Measurements from ENCODE around the gene PTPRF.

Gene PTPRF

GRCh38 chr1:43620956-43621355 lies 90.3 kb downstream of the PTPRF start:
- no peaks in the 10 kb centered on the region for H3K79me1 ChIP-seq (ENCODE audit: low read depth, low read length)
- no peak overlapping the region for H2BK5ac ChIP-seq (ENCODE audit: low read length)
- no CpG with 5 or more reads among the region's 16 CpGs for WGBS, 2 donors (ENCODE audit: extremely low coverage in 2 of 2, insufficient read length in 2 of 2, insufficient replicate concordance in 1 of 2)
- no peak overlapping the region for H3K14ac ChIP-seq (ENCODE audit: low read length)
- H3K18ac ChIP-seq (ENCODE audit: low read length) = no peak overlapping the region
- H3K23ac ChIP-seq (ENCODE audit: low read depth, low read length, poor library complexity) = peak overlapping the region; percentile 55
- no peak overlapping the region for H2BK120ac ChIP-seq (ENCODE audit: low read depth, low read length)
- no peak overlapping the region for H2BK12ac ChIP-seq (ENCODE audit: low read length)
- H3K9me3 ChIP-seq (replicated peaks in 1 of 2; ENCODE audit: control insufficient read depth in 2 of 2, insufficient read depth in 1 of 2, low read depth in 1 of 2, low read length in 2 of 2) = no peaks in the 10 kb centered on the region
- H3K4me2 ChIP-seq (ENCODE audit: insufficient read depth, low read length, poor library complexity, severe bottlenecking) = no peak overlapping the region
- DNase-seq (ENCODE audit: low spot score) = no peak
- H2BK15ac ChIP-seq (ENCODE audit: low read length) = no peak overlapping the region
- H4K8ac ChIP-seq (ENCODE audit: low read depth, low read length) = no peak overlapping the region
- H3K4me3 ChIP-seq (ENCODE audit: low read length in 2 of 2) = no peak overlapping the region
- H3K36me3 ChIP-seq (replicated peaks in 1 of 2; ENCODE audit: control insufficient read depth in 2 of 2, insufficient read depth in 2 of 2, low read length in 2 of 2) = peaks cover 65 to 81% of the 10 kb centered on the region in 2 donors
- H2AFZ ChIP-seq (ENCODE audit: low read length) = no peak overlapping the region
- H2AK5ac ChIP-seq (ENCODE audit: low read depth, low read length) = no peak overlapping the region
- no peaks in the 10 kb centered on the region for H3K4me1 ChIP-seq (ENCODE audit: control insufficient read depth in 2 of 2, insufficient read depth in 1 of 2, low read depth in 1 of 2, low read length in 2 of 2)
- H3K27me3 ChIP-seq (ENCODE audit: control insufficient read depth in 3 of 3, insufficient read depth in 3 of 3, low read depth in 1 of 3, low read length in 3 of 3) = no peaks in the 10 kb centered on the region
- no peak overlapping the region for H4K91ac ChIP-seq (ENCODE audit: low read depth, low read length, poor library complexity)
- no peak overlapping the region for H3K4ac ChIP-seq (ENCODE audit: low read length)
- H3K9ac ChIP-seq (ENCODE audit: low read depth, low read length, poor library complexity) = no peak overlapping the region
- H3K27ac ChIP-seq (replicated peaks; ENCODE audit: low read length) = no peak overlapping the region

GRCh38 chr1:43621386-43621785 lies 90.7 kb downstream of the PTPRF start:
- H3K4me3 ChIP-seq (ENCODE audit: low read length in 2 of 2) = no peak overlapping the region
- H2AFZ ChIP-seq (ENCODE audit: low read length) = no peak overlapping the region
- no peak overlapping the region for H4K91ac ChIP-seq (ENCODE audit: low read depth, low read length, poor library complexity)
- H2BK15ac ChIP-seq (ENCODE audit: low read length) = no peak overlapping the region
- H3K9me3 ChIP-seq (replicated peaks in 1 of 2; ENCODE audit: control insufficient read depth in 2 of 2, insufficient read depth in 1 of 2, low read depth in 1 of 2, low read length in 2 of 2) = no peaks in the 10 kb centered on the region
- H2BK12ac ChIP-seq (ENCODE audit: low read length) = no peak overlapping the region
- no peaks in the 10 kb centered on the region for H3K4me1 ChIP-seq (ENCODE audit: control insufficient read depth in 2 of 2, insufficient read depth in 1 of 2, low read depth in 1 of 2, low read length in 2 of 2)
- no peak overlapping the region for H4K8ac ChIP-seq (ENCODE audit: low read depth, low read length)
- no peak overlapping the region for H3K14ac ChIP-seq (ENCODE audit: low read length)
- H3K23ac ChIP-seq (ENCODE audit: low read depth, low read length, poor library complexity) = peak overlapping the region; percentile 87
- no peak overlapping the region for H2AK5ac ChIP-seq (ENCODE audit: low read depth, low read length)
- H3K4me2 ChIP-seq (ENCODE audit: insufficient read depth, low read length, poor library complexity, severe bottlenecking) = no peak overlapping the region
- H2BK120ac ChIP-seq (ENCODE audit: low read depth, low read length) = no peak overlapping the region
- no peak overlapping the region for H3K9ac ChIP-seq (ENCODE audit: low read depth, low read length, poor library complexity)
- H3K79me1 ChIP-seq (ENCODE audit: low read depth, low read length) = no peaks in the 10 kb centered on the region
- no peak overlapping the region for H2BK5ac ChIP-seq (ENCODE audit: low read length)
- no peaks in the 10 kb centered on the region for H3K27me3 ChIP-seq (ENCODE audit: control insufficient read depth in 3 of 3, insufficient read depth in 3 of 3, low read depth in 1 of 3, low read length in 3 of 3)
- H3K27ac ChIP-seq (replicated peaks; ENCODE audit: low read length) = no peak overlapping the region
- no peak overlapping the region for H3K4ac ChIP-seq (ENCODE audit: low read length)
- WGBS, 2 donors (ENCODE audit: extremely low coverage in 2 of 2, insufficient read length in 2 of 2, insufficient replicate concordance in 1 of 2) = no CpG with 5 or more reads among the region's 3 CpGs
- H3K36me3 ChIP-seq (replicated peaks in 1 of 2; ENCODE audit: control insufficient read depth in 2 of 2, insufficient read depth in 2 of 2, low read length in 2 of 2) = peaks cover 62 to 77% of the 10 kb centered on the region in 2 donors
- DNase-seq (ENCODE audit: low spot score) = no peak
- H3K18ac ChIP-seq (ENCODE audit: low read length) = no peak overlapping the region

DNA sequence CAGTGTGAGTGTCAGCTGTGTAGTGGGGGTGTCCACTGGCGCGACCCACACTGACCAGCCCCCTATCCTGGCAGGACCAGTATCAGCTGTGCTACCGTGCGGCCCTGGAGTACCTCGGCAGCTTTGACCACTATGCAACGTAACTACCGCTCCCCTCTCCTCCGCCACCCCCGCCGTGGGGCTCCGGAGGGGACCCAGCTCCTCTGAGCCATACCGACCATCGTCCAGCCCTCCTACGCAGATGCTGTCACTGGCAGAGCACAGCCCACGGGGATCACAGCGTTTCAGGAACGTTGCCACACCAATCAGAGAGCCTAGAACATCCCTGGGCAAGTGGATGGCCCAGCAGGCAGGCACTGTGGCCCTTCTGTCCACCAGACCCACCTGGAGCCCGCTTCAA lies 91.2 kb downstream of the PTPRF start:
- Histone ChIP-seq H3K4ac (ENCODE audit: low read length) (no peak overlapping the region), H3K4me3 (ENCODE audit: low read length in 2 of 2) (no peak overlapping the region), H2BK12ac (ENCODE audit: low read length) (no peak overlapping the region), H2BK5ac (ENCODE audit: low read length) (no peak overlapping the region), H3K79me1 (ENCODE audit: low read depth, low read length) (no peaks in the 10 kb centered on the region), H2BK15ac (ENCODE audit: low read length) (no peak overlapping the region), H2BK120ac (ENCODE audit: low read depth, low read length) (no peak overlapping the region), H3K4me1 (ENCODE audit: control insufficient read depth in 2 of 2, insufficient read depth in 1 of 2, low read depth in 1 of 2, low read length in 2 of 2) (no peaks in the 10 kb centered on the region), H3K4me2 (ENCODE audit: insufficient read depth, low read length, poor library complexity, severe bottlenecking) (no peak overlapping the region), H3K9me3 (replicated peaks in 1 of 2; ENCODE audit: control insufficient read depth in 2 of 2, insufficient read depth in 1 of 2, low read depth in 1 of 2, low read length in 2 of 2) (no peaks in the 10 kb centered on the region), H3K27ac (replicated peaks; ENCODE audit: low read length) (no peak overlapping the region), H3K36me3 (replicated peaks in 1 of 2; ENCODE audit: control insufficient read depth in 2 of 2, insufficient read depth in 2 of 2, low read length in 2 of 2) (peaks cover 60 to 73% of the 10 kb centered on the region in 2 donors), H4K8ac (ENCODE audit: low read depth, low read length) (no peak overlapping the region), H2AK5ac (ENCODE audit: low read depth, low read length) (no peak overlapping the region), H2AFZ (ENCODE audit: low read length) (no peak overlapping the region), H3K14ac (ENCODE audit: low read length) (no peak overlapping the region), H3K23ac (ENCODE audit: low read depth, low read length, poor library complexity) (peak overlapping the region; percentile 87), H4K91ac (ENCODE audit: low read depth, low read length, poor library complexity) (no peak overlapping the region), H3K27me3 (ENCODE audit: control insufficient read depth in 3 of 3, insufficient read depth in 3 of 3, low read depth in 1 of 3, low read length in 3 of 3) (no peaks in the 10 kb centered on the region), H3K18ac (ENCODE audit: low read length) (no peak overlapping the region), H3K9ac (ENCODE audit: low read depth, low read length, poor library complexity) (no peak overlapping the region)
- no CpG with 5 or more reads among the region's 18 CpGs for WGBS, 2 donors (ENCODE audit: extremely low coverage in 2 of 2, insufficient read length in 2 of 2, insufficient replicate concordance in 1 of 2)
- DNase-seq (ENCODE audit: low spot score) = no peak

GRCh38 chr1:43622471-43622870 lies 91.8 kb downstream of the PTPRF start:
- Histone ChIP-seq H2BK15ac (ENCODE audit: low read length) (no peak overlapping the region), H3K4me3 (ENCODE audit: low read length in 2 of 2) (no peak overlapping the region), H3K23ac (ENCODE audit: low read depth, low read length, poor library complexity) (no peak overlapping the region), H3K14ac (ENCODE audit: low read length) (no peak overlapping the region), H4K91ac (ENCODE audit: low read depth, low read length, poor library complexity) (no peak overlapping the region), H2BK12ac (ENCODE audit: low read length) (no peak overlapping the region), H2AFZ (ENCODE audit: low read length) (no peak overlapping the region), H2AK5ac (ENCODE audit: low read depth, low read length) (no peak overlapping the region), H2BK5ac (ENCODE audit: low read length) (no peak overlapping the region), H3K79me1 (ENCODE audit: low read depth, low read length) (no peaks in the 10 kb centered on the region), H3K27ac (replicated peaks; ENCODE audit: low read length) (no peak overlapping the region), H3K4ac (ENCODE audit: low read length) (no peak overlapping the region), H3K9ac (ENCODE audit: low read depth, low read length, poor library complexity) (no peak overlapping the region), H3K27me3 (ENCODE audit: control insufficient read depth in 3 of 3, insufficient read depth in 3 of 3, low read depth in 1 of 3, low read length in 3 of 3) (no peaks in the 10 kb centered on the region), H4K8ac (ENCODE audit: low read depth, low read length) (no peak overlapping the region), H3K9me3 (replicated peaks in 1 of 2; ENCODE audit: control insufficient read depth in 2 of 2, insufficient read depth in 1 of 2, low read depth in 1 of 2, low read length in 2 of 2) (no peaks in the 10 kb centered on the region), H3K4me2 (ENCODE audit: insufficient read depth, low read length, poor library complexity, severe bottlenecking) (no peak overlapping the region), H3K18ac (ENCODE audit: low read length) (no peak overlapping the region), H2BK120ac (ENCODE audit: low read depth, low read length) (no peak overlapping the region), H3K36me3 (replicated peaks in 1 of 2; ENCODE audit: control insufficient read depth in 2 of 2, insufficient read depth in 2 of 2, low read length in 2 of 2) (peaks cover 55 to 67% of the 10 kb centered on the region in 2 donors), H3K4me1 (ENCODE audit: control insufficient read depth in 2 of 2, insufficient read depth in 1 of 2, low read depth in 1 of 2, low read length in 2 of 2) (no peaks in the 10 kb centered on the region)
- WGBS, 2 donors (ENCODE audit: extremely low coverage in 2 of 2, insufficient read length in 2 of 2, insufficient replicate concordance in 1 of 2) = no CpG with 5 or more reads among the region's 10 CpGs
- no peak for DNase-seq (ENCODE audit: low spot score)
